HUES48 (cell line): Measurements from ENCODE around the gene RPS8.

Experiments
- H3K27ac ChIP-seq: one replicate; pipeline ENCODE4 v1.7.0; 2013; ENCODE audit warnings: low read depth, low read length, inconsistent platforms
- H3K27me3 ChIP-seq: 2 replicates; pipeline ENCODE4 v1.6.1; 2013; ENCODE audit warnings: mild to moderate bottlenecking, low read length; ENCODE audit not compliant: control insufficient read depth, insufficient read depth
- H3K36me3 ChIP-seq: 2 replicates; pipeline ENCODE4 v1.6.1; 2013; ENCODE audit warnings: low read length; ENCODE audit not compliant: control insufficient read depth, insufficient read depth
- H3K4me1 ChIP-seq: 2 replicates; pipeline ENCODE4 v1.6.1; 2013; ENCODE audit warnings: mild to moderate bottlenecking, low read length; ENCODE audit not compliant: control insufficient read depth, insufficient read depth
- H3K4me3 ChIP-seq: 2 replicates; pipeline ENCODE4 v1.5.1; 2013; ENCODE audit warnings: mild to moderate bottlenecking, low read depth, low read length
- H3K9ac ChIP-seq: 2 replicates; pipeline ENCODE4 v1.6.1; 2013; ENCODE audit warnings: mild to moderate bottlenecking, low read depth, low read length, moderate library complexity
- H3K9me3 ChIP-seq: 2 replicates; pipeline ENCODE4 v1.6.1; 2013; ENCODE audit warnings: low read length; ENCODE audit not compliant: control insufficient read depth, insufficient read depth

Gene RPS8

GRCh38 chr1:44783697-44784093, 8.4 kb downstream of the RPS8 start:
- Histone ChIP-seq H3K4me3 (peak overlapping the region; percentile 50), H3K27ac (no peak overlapping the region), H3K9me3 (no peaks in the 10 kb centered on the region), H3K27me3 (peaks cover 9% of the 10 kb centered on the region), H3K9ac (no peak overlapping the region), H3K36me3 (peaks cover 18% of the 10 kb centered on the region), H3K4me1 (peaks cover 22% of the 10 kb centered on the region)

- Histone ChIP-seq H3K4me3 (peak overlapping the region; percentile 50), H3K9ac (peak overlapping the region; percentile 19; the same call in 1 of the 2 replicates), H3K4me1 (peaks cover 22% of the 10 kb centered on the region), H3K27me3 (peaks cover 9% of the 10 kb centered on the region), H3K27ac (no peak overlapping the region), H3K9me3 (no peaks in the 10 kb centered on the region), H3K36me3 (peaks cover 12% of the 10 kb centered on the region)
These were observed 9.0 kb downstream of the RPS8 start for GRCh38 chr1:44784094-44785028.

- H3K36me3 ChIP-seq, result peaks cover 7% of the 10 kb centered on the region; the same call in 1 of the 2 replicates
- H3K9me3 ChIP-seq, result no peaks in the 10 kb centered on the region
- H3K27ac ChIP-seq, result no peak overlapping the region
- no peak overlapping the region; the same call in 1 of the 2 replicates for H3K4me3 ChIP-seq
- H3K4me1 ChIP-seq, result peaks cover 26% of the 10 kb centered on the region
- H3K9ac ChIP-seq, result no peak overlapping the region
- H3K27me3 ChIP-seq, result peaks cover 9% of the 10 kb centered on the region
These were observed 9.7 kb downstream of the RPS8 start for GRCh38 chr1:44785029-44785380.

- Histone ChIP-seq H3K36me3 (0 out of 2 replicates have a peak, but pooled peaks cover 6% of the 10 kb centered on the region), H3K4me1 (peaks cover 27% of the 10 kb centered on the region), H3K4me3 (peak overlapping the region; percentile 63; the same call in 1 of the 2 replicates), H3K27ac (no peak overlapping the region), H3K27me3 (peaks cover 9% of the 10 kb centered on the region), H3K9me3 (no peaks in the 10 kb centered on the region), H3K9ac (no peak overlapping the region)
These were observed 10.3 kb downstream of the RPS8 start for GRCh38 chr1:44785501-44786137.

- Histone ChIP-seq H3K27me3 (peaks cover 9% of the 10 kb centered on the region), H3K27ac (no peak overlapping the region), H3K9me3 (no peaks in the 10 kb centered on the region), H3K9ac (peak overlapping the region; percentile 49; the same call in 1 of the 2 replicates), H3K4me3 (peak overlapping the region; percentile 63), H3K36me3 (0 out of 2 replicates have a peak, but pooled peaks cover under 1% of the 10 kb centered on the region), H3K4me1 (peaks cover 27% of the 10 kb centered on the region)
These were observed 10.9 kb downstream of the RPS8 start for GRCh38 chr1:44786138-44786840.

- Histone ChIP-seq H3K9ac (no peak overlapping the region), H3K27me3 (peaks cover 9% of the 10 kb centered on the region), H3K9me3 (no peaks in the 10 kb centered on the region), H3K36me3 (no peaks in the 10 kb centered on the region), H3K4me3 (peak overlapping the region; percentile 63), H3K27ac (no peak overlapping the region), H3K4me1 (peaks cover 27% of the 10 kb centered on the region)
These were observed 11.6 kb downstream of the RPS8 start for GRCh38 chr1:44786841-44787426.

GRCh38 chr1:44787506-44787905, 12.2 kb downstream of the RPS8 start:
- Histone ChIP-seq H3K27ac (no peak overlapping the region), H3K36me3 (no peaks in the 10 kb centered on the region), H3K9ac (no peak overlapping the region), H3K9me3 (no peaks in the 10 kb centered on the region), H3K27me3 (peaks cover 9% of the 10 kb centered on the region), H3K4me3 (no peak overlapping the region), H3K4me1 (peaks cover 27% of the 10 kb centered on the region)

- Histone ChIP-seq H3K4me3 (no peak within 1 kb of the TSS), H3K27ac (no peak within 1 kb of the TSS), H3K9ac (no peak within 1 kb of the TSS)
These were observed 12.9 kb downstream of the RPS8 start, which contains the start of gene BEST4 for GRCh38 chr1:44788120-44788860. TSS of gene BEST4 (minus strand) at chr1:44788170. CDS start at chr1:44787705, 465 bp downstream.

GRCh38 chr1:44790968-44791801, 15.8 kb downstream of the RPS8 start:
- Histone ChIP-seq H3K9me3 (no peaks in the 10 kb centered on the region), H3K36me3 (no peaks in the 10 kb centered on the region), H3K4me3 (no peak overlapping the region), H3K27me3 (peaks cover 3% of the 10 kb centered on the region; the same call in 1 of the 2 replicates), H3K27ac (no peak overlapping the region), H3K9ac (no peak overlapping the region), H3K4me1 (peaks cover 17% of the 10 kb centered on the region)

More at GRCh38 chr1:44788120-44788860, 12.9 kb downstream of the RPS8 start, which contains the start of gene BEST4:
- H3K36me3 ChIP-seq, result no peaks in the 10 kb centered on the region
- H3K27me3 ChIP-seq, result peaks cover 9% of the 10 kb centered on the region
- no peaks in the 10 kb centered on the region for H3K9me3 ChIP-seq
- H3K4me1 ChIP-seq, result peaks cover 30% of the 10 kb centered on the region
